HepG2 (cell line): ENCODE data around the gene NOL4L. TPM values are rescaled to one million over a fixed set of nuclear protein-coding genes. Genes with fewer than 3 reads are reported as not detected.

Source experiments
- ATAC-seq: fragments of 200-7000 bp; cut with Tn5 transposase; 3 replicates; pipeline ENCODE4 v1.9.1; 2020; ENCODE audit warnings: mild to moderate bottlenecking, moderate library complexity
- BruUV-seq: library from RNA; stranded (reverse); fragments of 400-500 nt; replicated peaks from 2 replicates; lab custom pipeline; 2021; lab: Mats Ljungman, UMichigan
- CTCF ChIA-PET: fragments of 300-600 bp; formaldehyde crosslinking; extraction: SDS; loops from one replicate; lab custom pipeline; 2021; ENCODE audit warnings: low total read pairs, inconsistent platforms, low intra/inter-chr PET ratio; lab: Yijun Ruan, JAX
- POLR2A ChIA-PET: fragments of 350-600 bp; sonication (Branson Sonifier 250); formaldehyde crosslinking; loops from one replicate; lab custom pipeline; 2020; ENCODE audit warnings: antibody characterized with exemption, inconsistent platforms; lab: Yijun Ruan, JAX
- DNase-seq: peaks from one replicate; pipeline ENCODE4 v3.0.0-alpha.2; 2015; ENCODE audit warnings: low spot score
- FAIRE-seq: peaks from 3 replicates; lab custom pipeline; 2011; peaks lifted over from hg19 to GRCh38; lab: Jason Lieb, UNC
- H2AFZ ChIP-seq: one replicate; pipeline ENCODE4 v1.6.1; 2011; ENCODE audit warnings: low read length, inconsistent platforms
- H3K27ac ChIP-seq: fragments of 300-600 bp; 3 replicates; pipeline ENCODE4 v1.8.0; 2011; ENCODE audit warnings: mixed run types, mild to moderate bottlenecking, mixed read lengths, low read length, inconsistent platforms; ENCODE audit not compliant: insufficient read depth; ENCODE audit errors: extremely low read length
- H3K27me3 ChIP-seq, 2 experiments: fragments of 200-600 bp in 1 of 2; 2 replicates in 1 of 2; 3 replicates in 1 of 2; pipeline versions ENCODE4 v1.6.0 to v1.8.0; 2011; ENCODE audit warnings: low read length in 2 of 2, mild to moderate bottlenecking in 2 of 2, moderate library complexity in 2 of 2, inconsistent platforms in 1 of 2; ENCODE audit not compliant: insufficient read depth in 2 of 2, control insufficient read depth in 1 of 2
- H3K36me3 ChIP-seq, 2 experiments: fragments of 200-600 bp in 1 of 2; replicated peaks in 1 of 2; 2 replicates in 1 of 2; 3 replicates in 1 of 2; pipeline versions ENCODE4 v1.5.1 to v1.8.0; 2011; ENCODE audit warnings: low read length in 2 of 2, inconsistent platforms in 1 of 2; ENCODE audit not compliant: insufficient read depth in 2 of 2, control insufficient read depth in 1 of 2
- H3K4me1 ChIP-seq: 2 replicates; pipeline ENCODE4 v1.5.1; 2012; ENCODE audit warnings: low read length, inconsistent platforms; ENCODE audit not compliant: insufficient read depth
- H3K4me2 ChIP-seq: 2 replicates; pipeline ENCODE4 v1.6.0; 2011; ENCODE audit warnings: low read depth, low read length, inconsistent platforms
- H3K4me3 ChIP-seq, 3 experiments: fragments of 200-600 bp in 1 of 3; sonication (generic), shearing (Covaris generic) in 1 of 3; replicated peaks in 1 of 3; 2 replicates each; pipeline ENCODE4 v1.5.1; 2011 to 2016; ENCODE audit warnings: low read length in 3 of 3, inconsistent platforms in 2 of 3, low read depth in 2 of 3, mild to moderate bottlenecking in 2 of 3, control low read depth in 1 of 3, mixed read lengths in 1 of 3; ENCODE audit not compliant: insufficient read depth in 1 of 3
- H3K79me2 ChIP-seq: one replicate; pipeline ENCODE4 v1.6.1; 2011; ENCODE audit warnings: low read length, inconsistent platforms; ENCODE audit not compliant: insufficient read depth
- H3K9ac ChIP-seq: 2 replicates; pipeline ENCODE4 v1.6.0; 2011; ENCODE audit warnings: mild to moderate bottlenecking, low read depth, low read length, inconsistent platforms; ENCODE audit not compliant: insufficient read depth
- H3K9me3 ChIP-seq: 2 replicates; pipeline ENCODE4 v1.5.1; 2012; ENCODE audit warnings: mild to moderate bottlenecking, low read length
- H4K20me1 ChIP-seq: 2 replicates; pipeline ENCODE4 v1.6.0; 2011; ENCODE audit warnings: inconsistent platforms, mild to moderate bottlenecking, low read length, moderate library complexity; ENCODE audit not compliant: insufficient read depth
- BRD4 ChIP-seq: sonication (generic); formaldehyde crosslinking; IDR thresholded peaks from 2 replicates; pipeline ENCODE4 v1.4.0; 2020; ENCODE audit warnings: missing genetic modification reagents
- CCDC6 ChIP-seq: sonication (generic); formaldehyde crosslinking; IDR thresholded peaks from 2 replicates; pipeline ENCODE4 v1.8.1; 2022; ENCODE audit warnings: mild to moderate bottlenecking, missing genetic modification reagents, moderate library complexity
- CREM ChIP-seq, 2 experiments: sonication (generic) in 1 of 2; formaldehyde crosslinking in 1 of 2; IDR thresholded peaks; 2 replicates each; pipeline versions ENCODE4 v1.4.0 to v1.6.1; 2016 to 2020; ENCODE audit warnings: antibody characterized with exemption in 1 of 2, mild to moderate bottlenecking in 1 of 2, missing genetic modification reagents in 1 of 2
- FOSL2 ChIP-seq: sonication (generic); formaldehyde crosslinking; IDR thresholded peaks from 2 replicates; pipeline ENCODE4 v1.4.0; 2020; ENCODE audit warnings: missing genetic modification reagents
- MATR3 ChIP-seq: sonication (generic); formaldehyde crosslinking; IDR thresholded peaks from 2 replicates; pipeline ENCODE4 v1.4.0; 2020; ENCODE audit warnings: missing genetic modification reagents
- NPAS2 ChIP-seq: sonication (generic); formaldehyde crosslinking; IDR thresholded peaks from 2 replicates; pipeline ENCODE4 v1.8.0; 2022; ENCODE audit warnings: mild to moderate bottlenecking, missing genetic modification reagents, borderline replicate concordance
- NR2F6 ChIP-seq, 2 experiments: IDR thresholded peaks; 2 replicates each; pipeline ENCODE4 v1.6.1; 2016; ENCODE audit warnings: antibody characterized with exemption in 1 of 2, mild to moderate bottlenecking in 1 of 2
- RCOR2 ChIP-seq: IDR thresholded peaks from 2 replicates; pipeline ENCODE4 v1.6.1; 2016; ENCODE audit warnings: missing biosample characterization, missing genetic modification reagents
- SMC3 ChIP-seq: IDR thresholded peaks from 2 replicates; pipeline ENCODE4 v1.6.1; 2011; ENCODE audit warnings: low read length, improper control_type of control experiment
- ZNF34 ChIP-seq: sonication (generic); formaldehyde crosslinking; IDR thresholded peaks from 2 replicates; pipeline ENCODE4 v1.4.0; 2020; ENCODE audit warnings: mild to moderate bottlenecking, missing genetic modification reagents, borderline replicate concordance
- ZSCAN21 ChIP-seq: sonication (generic); formaldehyde crosslinking; IDR thresholded peaks from 2 replicates; pipeline ENCODE4 v1.8.0; 2022; ENCODE audit warnings: mild to moderate bottlenecking, missing genetic modification reagents, moderate library complexity, borderline replicate concordance
- WGBS: methylation state at CpG from one replicate; pipeline ENCODE4 v1.1.6; 2017; ENCODE audit warnings: low lambda C conversion rate; 5-methylcytosine and 5-hydroxymethylcytosine counted together
- in situ Hi-C: cut with HindIII; loops from 2 replicates; pipeline ENCODE4 v1.10.0; 2017; ENCODE audit warnings: low pct_unique_long_range_greater_than_20kb; ENCODE audit not compliant: extremely low pct_ligation_motif_present
- intact Hi-C: fragments of 100-400 bp; cut with micrococcal nuclease; formaldehyde crosslinking; loops from one replicate; pipeline ENCODE4 v1.10.0; 2022; ENCODE audit not compliant: unreplicated experiment
- polyA plus RNA-seq, 8 experiments: library from polyadenylated mRNA; depleted of rRNA in 3 of 8; stranded (reverse) in 7 of 8; unstranded in 1 of 8; fragments of >200 nt; fragmentation: Illumina TruSeq in 4 of 8; extraction: Trizol in 4 of 8; gene quantifications; 2 replicates each; pipeline versions ENCODE4 v1.2.1 to v1.2.3, GENCODE V29; 2011 to 2016; ENCODE audit warnings: low read depth in 4 of 8, missing spikeins in 1 of 8, mixed read lengths in 1 of 8; ENCODE audit not compliant: insufficient read depth in 1 of 8
- total RNA-seq, 5 experiments: library from RNA; depleted of rRNA; stranded (reverse); fragments of >200 nt; fragmentation: Illumina TruSeq; extraction: Trizol; gene quantifications; 2 replicates each; pipeline ENCODE4 v1.2.3, GENCODE V29; 2016; ENCODE audit warnings: low read depth in 1 of 5
- TF ChIP-seq, protein P1 (sequence below): sonication (generic); formaldehyde crosslinking; IDR thresholded peaks from 2 replicates; pipeline ENCODE4 v1.8.1; 2022; ENCODE audit warnings: mild to moderate bottlenecking, missing genetic modification reagents
- TF ChIP-seq, protein P2 (sequence below): sonication (generic); formaldehyde crosslinking; IDR thresholded peaks from 2 replicates; pipeline ENCODE4 v1.4.0; 2020; ENCODE audit warnings: mild to moderate bottlenecking, missing genetic modification reagents, borderline replicate concordance
- TF ChIP-seq, protein P3 (sequence below): fragments of 450-650 bp; IDR thresholded peaks from 2 replicates; pipeline ENCODE4 v1.6.1; 2017
- TF ChIP-seq, protein P4 (sequence below): sonication (generic); formaldehyde crosslinking; IDR thresholded peaks from 2 replicates; pipeline ENCODE4 v1.4.0; 2020; ENCODE audit warnings: low read depth, missing genetic modification reagents

NOL4L gene
- total and polyA plus RNA-seq, 2 of the 13 experiments (the other 11 are each of a cell fraction or from before 2014, with no cell fraction given): 16.6 to 35.4 TPM

DNA sequence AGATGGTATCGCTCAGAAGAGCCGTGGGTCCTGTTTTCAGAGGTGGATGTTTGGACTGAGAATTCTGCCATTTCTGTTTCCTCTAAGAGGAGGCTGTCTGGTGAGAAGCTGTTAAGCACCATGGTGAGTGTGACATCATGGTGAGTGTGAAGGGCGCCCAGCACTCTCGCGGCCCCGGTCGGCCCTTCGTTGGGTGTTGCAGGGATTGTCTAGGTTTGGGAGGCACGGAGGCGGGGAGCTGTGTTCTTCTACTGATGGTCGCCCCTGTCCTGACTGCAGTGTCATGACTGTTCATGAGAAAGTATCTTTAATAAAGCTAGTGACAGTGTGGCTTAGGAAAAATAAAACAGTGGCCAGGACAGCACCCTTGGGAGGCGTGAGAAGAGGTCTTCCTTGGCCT, 70.4 kb downstream of the NOL4L start:
- ChIA-PET CTCF (no interaction called here), POLR2A (no interaction called here)
- TF ChIP-seq MATR3 (CRISPR knock-in tag) (no peak), NR2F6 (IDR thresholded peaks at IDR 0.05) (no peak), NR2F6 (CRISPR knock-in tag; IDR thresholded peaks at IDR 0.05) (no peak), BRD4 (no peak), ZSCAN21 (no peak), SMC3 (no peak), CCDC6 (CRISPR knock-in tag) (no peak), FOSL2 (no peak), CREM (IDR thresholded peaks at IDR 0.05) (no peak), CREM (CRISPR knock-in tag; IDR thresholded peaks at IDR 0.05) (no peak), NPAS2 (CRISPR knock-in tag) (no peak), ZNF34 (no peak), RCOR2 (CRISPR knock-in tag) (no peak)
- TF ChIP-seq, protein P1, sequence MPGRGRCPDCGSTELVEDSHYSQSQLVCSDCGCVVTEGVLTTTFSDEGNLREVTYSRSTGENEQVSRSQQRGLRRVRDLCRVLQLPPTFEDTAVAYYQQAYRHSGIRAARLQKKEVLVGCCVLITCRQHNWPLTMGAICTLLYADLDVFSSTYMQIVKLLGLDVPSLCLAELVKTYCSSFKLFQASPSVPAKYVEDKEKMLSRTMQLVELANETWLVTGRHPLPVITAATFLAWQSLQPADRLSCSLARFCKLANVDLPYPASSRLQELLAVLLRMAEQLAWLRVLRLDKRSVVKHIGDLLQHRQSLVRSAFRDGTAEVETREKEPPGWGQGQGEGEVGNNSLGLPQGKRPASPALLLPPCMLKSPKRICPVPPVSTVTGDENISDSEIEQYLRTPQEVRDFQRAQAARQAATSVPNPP (CRISPR knock-in tag): no peak
- TF ChIP-seq, protein P2, sequence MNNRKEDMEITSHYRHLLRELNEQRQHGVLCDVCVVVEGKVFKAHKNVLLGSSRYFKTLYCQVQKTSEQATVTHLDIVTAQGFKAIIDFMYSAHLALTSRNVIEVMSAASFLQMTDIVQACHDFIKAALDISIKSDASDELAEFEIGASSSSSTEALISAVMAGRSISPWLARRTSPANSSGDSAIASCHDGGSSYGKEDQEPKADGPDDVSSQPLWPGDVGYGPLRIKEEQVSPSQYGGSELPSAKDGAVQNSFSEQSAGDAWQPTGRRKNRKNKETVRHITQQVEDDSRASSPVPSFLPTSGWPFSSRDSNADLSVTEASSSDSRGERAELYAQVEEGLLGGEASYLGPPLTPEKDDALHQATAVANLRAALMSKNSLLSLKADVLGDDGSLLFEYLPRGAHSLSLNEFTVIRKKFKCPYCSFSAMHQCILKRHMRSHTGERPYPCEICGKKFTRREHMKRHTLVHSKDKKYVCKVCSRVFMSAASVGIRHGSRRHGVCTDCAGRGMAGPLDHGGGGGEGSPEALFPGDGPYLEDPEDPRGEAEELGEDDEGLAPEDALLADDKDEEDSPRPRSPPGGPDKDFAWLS (CRISPR knock-in tag): no peak
- TF ChIP-seq, protein P3, sequence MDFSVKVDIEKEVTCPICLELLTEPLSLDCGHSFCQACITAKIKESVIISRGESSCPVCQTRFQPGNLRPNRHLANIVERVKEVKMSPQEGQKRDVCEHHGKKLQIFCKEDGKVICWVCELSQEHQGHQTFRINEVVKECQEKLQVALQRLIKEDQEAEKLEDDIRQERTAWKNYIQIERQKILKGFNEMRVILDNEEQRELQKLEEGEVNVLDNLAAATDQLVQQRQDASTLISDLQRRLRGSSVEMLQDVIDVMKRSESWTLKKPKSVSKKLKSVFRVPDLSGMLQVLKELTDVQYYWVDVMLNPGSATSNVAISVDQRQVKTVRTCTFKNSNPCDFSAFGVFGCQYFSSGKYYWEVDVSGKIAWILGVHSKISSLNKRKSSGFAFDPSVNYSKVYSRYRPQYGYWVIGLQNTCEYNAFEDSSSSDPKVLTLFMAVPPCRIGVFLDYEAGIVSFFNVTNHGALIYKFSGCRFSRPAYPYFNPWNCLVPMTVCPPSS: no peak
- TF ChIP-seq, protein P4, sequence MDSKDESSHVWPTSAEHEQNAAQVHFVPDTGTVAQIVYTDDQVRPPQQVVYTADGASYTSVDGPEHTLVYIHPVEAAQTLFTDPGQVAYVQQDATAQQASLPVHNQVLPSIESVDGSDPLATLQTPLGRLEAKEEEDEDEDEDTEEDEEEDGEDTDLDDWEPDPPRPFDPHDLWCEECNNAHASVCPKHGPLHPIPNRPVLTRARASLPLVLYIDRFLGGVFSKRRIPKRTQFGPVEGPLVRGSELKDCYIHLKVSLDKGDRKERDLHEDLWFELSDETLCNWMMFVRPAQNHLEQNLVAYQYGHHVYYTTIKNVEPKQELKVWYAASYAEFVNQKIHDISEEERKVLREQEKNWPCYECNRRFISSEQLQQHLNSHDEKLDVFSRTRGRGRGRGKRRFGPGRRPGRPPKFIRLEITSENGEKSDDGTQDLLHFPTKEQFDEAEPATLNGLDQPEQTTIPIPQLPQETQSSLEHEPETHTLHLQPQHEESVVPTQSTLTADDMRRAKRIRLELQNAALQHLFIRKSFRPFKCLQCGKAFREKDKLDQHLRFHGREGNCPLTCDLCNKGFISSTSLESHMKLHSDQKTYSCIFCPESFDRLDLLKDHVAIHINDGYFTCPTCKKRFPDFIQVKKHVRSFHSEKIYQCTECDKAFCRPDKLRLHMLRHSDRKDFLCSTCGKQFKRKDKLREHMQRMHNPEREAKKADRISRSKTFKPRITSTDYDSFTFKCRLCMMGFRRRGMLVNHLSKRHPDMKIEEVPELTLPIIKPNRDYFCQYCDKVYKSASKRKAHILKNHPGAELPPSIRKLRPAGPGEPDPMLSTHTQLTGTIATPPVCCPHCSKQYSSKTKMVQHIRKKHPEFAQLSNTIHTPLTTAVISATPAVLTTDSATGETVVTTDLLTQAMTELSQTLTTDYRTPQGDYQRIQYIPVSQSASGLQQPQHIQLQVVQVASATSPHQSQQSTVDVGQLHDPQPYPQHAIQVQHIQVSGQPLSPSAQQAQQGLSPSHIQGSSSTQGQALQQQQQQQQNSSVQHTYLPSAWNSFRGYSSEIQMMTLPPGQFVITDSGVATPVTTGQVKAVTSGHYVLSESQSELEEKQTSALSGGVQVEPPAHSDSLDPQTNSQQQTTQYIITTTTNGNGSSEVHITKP (CRISPR knock-in tag): no peak
- FAIRE-seq (no peak), ATAC-seq (no peak), DNase-seq (no peak)
- Histone ChIP-seq H4K20me1 (no peaks in the 10 kb centered on the region), H2AFZ (no peak overlapping the region), H3K4me2 (no peak overlapping the region), H3K36me3 (peaks cover 3 to 6% of the 10 kb centered on the region in 2 experiments; a peak in 3 of 5 replicates), H3K9me3 (no peaks in the 10 kb centered on the region), H3K79me2 (no peaks in the 10 kb centered on the region), H3K9ac (no peak overlapping the region), H3K4me3 (no peak overlapping the region), H3K27ac (no peak overlapping the region), H3K4me1 (peaks cover 35% of the 10 kb centered on the region), H3K27me3 (no peaks in the 10 kb centered on the region)
- intact Hi-C loops (no loop called here), in situ Hi-C loops (loop anchor here (5.0 to 25.0 kb wide), 3 partner anchors 42 to 248 kb away; partner anchors contain the start of gene DNMT3B)
- WGBS: 87% methylated on average over 12 of the region's 12 CpGs
- no TSS peak for BruUV-seq
